AML-193 (cell line): ENCODE data around the gene UQCR11.
A peak's percentile ranks its signal among the peaks of the same experiment; 100 is the strongest.

Experiments used
- DNase-seq, 2 experiments: peaks; one replicate each; lab custom pipeline; 2025; lab: John Stamatoyannopoulos, UW

UQCR11 gene

GRCh38 chr19:1615156-1615765, 10.0 kb upstream of the UQCR11 start:
- no peak for DNase-seq

GRCh38 chr19:1613808-1614570, 8.7 kb upstream of the UQCR11 start:
- DNase-seq: no peak

- DNase-seq: no peak
Observed at GRCh38 chr19:1613146-1613545, 7.9 kb upstream of the UQCR11 start.

GRCh38 chr19:1612114-1613086, 7.1 kb upstream of the UQCR11 start:
- no peak for DNase-seq

GRCh38 chr19:1611353-1611752, 6.1 kb upstream of the UQCR11 start:
- DNase-seq: no peak

GRCh38 chr19:1610579-1610978, 5.3 kb upstream of the UQCR11 start:
- no peak for DNase-seq

GRCh38 chr19:1609680-1610474, 4.6 kb upstream of the UQCR11 start:
- DNase-seq: no peak

- no peak for DNase-seq
Observed at GRCh38 chr19:1609103-1609396, 3.8 kb upstream of the UQCR11 start.

- DNase-seq: no peak
Observed at GRCh38 chr19:1608359-1609102, 3.3 kb upstream of the UQCR11 start.

- DNase-seq: no peak
Observed at GRCh38 chr19:1606138-1606651, 933 bp upstream of the UQCR11 start.

- DNase-seq: no peak
Observed at GRCh38 chr19:1602091-1602707, 3.1 kb downstream of the UQCR11 start.

GRCh38 chr19:1601613-1602064, 3.6 kb downstream of the UQCR11 start:
- no peak for DNase-seq

- no peak for DNase-seq
Observed at GRCh38 chr19:1599460-1599846, 5.8 kb downstream of the UQCR11 start.

- DNase-seq: no peak
Observed at GRCh38 chr19:1598777-1599459, 6.3 kb downstream of the UQCR11 start.

- DNase-seq: no peak
Observed at GRCh38 chr19:1593501-1593772, 11.8 kb downstream of the UQCR11 start.

- peak; percentile 81 to 90 for DNase-seq
Observed at GRCh38 chr19:1592755-1593500, 12.3 kb downstream of the UQCR11 start, which contains the start of gene MBD3. MBD3 (minus strand) TSS chr19:1592865; CDS start chr19:1592631, 234 bp downstream.

- peak; percentile 61 to 70 for DNase-seq
Observed at GRCh38 chr19:1592024-1592754, 13.1 kb downstream of the UQCR11 start.

- DNase-seq: no peak
Observed at GRCh38 chr19:1591421-1592023, 13.7 kb downstream of the UQCR11 start.
